Activated CD8-positive, alpha-beta T cell treated with anti-CD3 and anti-CD28 coated beads, Interleukin-2, amount 10 ng/mL, durations not matched to agents 7 days and 5 days (primary cell): ENCODE measurements around the gene GABARAP. TPM values are rescaled to one million over a fixed set of nuclear protein-coding genes. Genes with fewer than 3 reads are reported as not detected.

Experiments
- ATAC-seq: fragments of 150-1000 bp; cut with Tn5 transposase; one replicate; pipeline ENCODE4 v1.10.0; 2021; ENCODE audit warnings: moderate library complexity
- CTCF ChIA-PET: fragments of 350-600 bp; sonication (Branson Sonifier 250); formaldehyde crosslinking; loops from one replicate; lab custom pipeline; 2021; ENCODE audit warnings: antibody characterized with exemption; lab: Charles Lee
- POLR2A ChIA-PET: fragments of 350-600 bp; sonication (Branson Sonifier 250); formaldehyde crosslinking; loops from one replicate; lab custom pipeline; 2021; ENCODE audit warnings: antibody characterized with exemption; lab: Charles Lee
- DNase-seq: peaks from one replicate; pipeline ENCODE4 v3.0.0-alpha.2; 2020
- H3K27ac Mint-ChIP-seq: one replicate; pipeline ENCODE4 v1.8.0; 2021; ENCODE audit warnings: mild to moderate bottlenecking, mixed read lengths
- H3K27me3 Mint-ChIP-seq: one replicate; pipeline ENCODE4 v1.8.0; 2021; ENCODE audit warnings: low read depth, mixed read lengths
- H3K36me3 Mint-ChIP-seq: one replicate; pipeline ENCODE4 v1.8.0; 2021; ENCODE audit warnings: low read depth, mixed read lengths
- H3K4me1 Mint-ChIP-seq: one replicate; pipeline ENCODE4 v1.8.0; 2021; ENCODE audit warnings: low read depth, mixed read lengths
- H3K4me3 Mint-ChIP-seq: one replicate; pipeline ENCODE4 v1.8.0; 2021; ENCODE audit warnings: mild to moderate bottlenecking, mixed read lengths
- H3K9me3 Mint-ChIP-seq: one replicate; pipeline ENCODE4 v1.8.0; 2022; ENCODE audit warnings: mixed read lengths; ENCODE audit not compliant: insufficient read depth
- total RNA-seq, 2 experiments: library from RNA; stranded (reverse); gene quantifications; one replicate each; pipeline ENCODE4 v1.2.3, GENCODE V29; 2021

The GABARAP gene
- total RNA-seq, 2 experiments from 2014 or later, result 203 to 227 TPM

- Mint-ChIP-seq H3K4me1 (peaks cover 33% of the 10 kb centered on the region), H3K4me3 (no peak overlapping the region), H3K27ac (no peak overlapping the region), H3K36me3 (peaks cover 20% of the 10 kb centered on the region), H3K9me3 (no peaks in the 10 kb centered on the region), H3K27me3 (peaks cover 24% of the 10 kb centered on the region)
- DNase-seq, result no peak
- ChIA-PET POLR2A (interaction anchor here (0.7 kb wide), 2 partner anchors 17 to 265 kb away, joined by 3 read pairs; no protein-coding TSS in a partner anchor), CTCF (interaction anchor here (1.3 kb wide), 1 partner anchor 37 kb away, joined by 4 read pairs; no protein-coding TSS in a partner anchor)
- no peak for ATAC-seq
Observed at GRCh38 chr17:7260151-7260550, 17.9 kb upstream of the GABARAP start.

GRCh38 chr17:7259555-7259889 is 17.3 kb upstream of the GABARAP start:
- Mint-ChIP-seq H3K4me1 (peaks cover 37% of the 10 kb centered on the region), H3K27ac (no peak overlapping the region), H3K4me3 (no peak overlapping the region), H3K9me3 (no peaks in the 10 kb centered on the region), H3K36me3 (peaks cover 25% of the 10 kb centered on the region), H3K27me3 (peaks cover 23% of the 10 kb centered on the region)
- CTCF ChIA-PET, result interaction anchor here (1.3 kb wide), 1 partner anchor 37 kb away, joined by 4 read pairs; no protein-coding TSS in a partner anchor
- POLR2A ChIA-PET, result no interaction called here
- ATAC-seq (no peak), DNase-seq (no peak)

GRCh38 chr17:7258731-7259554 is 16.7 kb upstream of the GABARAP start:
- no peak overlapping the region for H3K4me3 Mint-ChIP-seq
- CTCF ChIA-PET, result interaction anchor here (0.7 to 1.3 kb wide), 2 partner anchors 38 to 330 kb away, joined by 3 to 4 read pairs; no protein-coding TSS in a partner anchor
- H3K27ac Mint-ChIP-seq, result no peak overlapping the region
- peaks cover 30% of the 10 kb centered on the region for H3K36me3 Mint-ChIP-seq
- peaks cover 41% of the 10 kb centered on the region for H3K4me1 Mint-ChIP-seq
- ATAC-seq (no peak), DNase-seq (no peak)
- H3K27me3 Mint-ChIP-seq, result peaks cover 20% of the 10 kb centered on the region
- POLR2A ChIA-PET, result no interaction called here
- H3K9me3 Mint-ChIP-seq, result no peaks in the 10 kb centered on the region

- Mint-ChIP-seq H3K4me1 (peaks cover 35% of the 10 kb centered on the region), H3K9me3 (no peaks in the 10 kb centered on the region), H3K36me3 (peaks cover 35% of the 10 kb centered on the region)
Observed at GRCh38 chr17:7256766-7257456, 14.7 kb upstream of the GABARAP start.

GRCh38 chr17:7254511-7254910 is 12.3 kb upstream of the GABARAP start:
- ChIA-PET POLR2A (interaction anchor here (1.0 kb wide), 1 partner anchor 10 kb away, joined by 3 read pairs; no protein-coding TSS in a partner anchor), CTCF (interaction anchor here (1.0 kb wide), 2 partner anchors 12 to 16 kb away, joined by 3 read pairs; partner anchors contain the start of gene GABARAP)
- DNase-seq (no peak), ATAC-seq (no peak)
- Mint-ChIP-seq H3K36me3 (peaks cover 42% of the 10 kb centered on the region), H3K4me1 (peaks cover 38% of the 10 kb centered on the region), H3K4me3 (no peak overlapping the region), H3K27ac (peak overlapping the region; percentile 16), H3K9me3 (no peaks in the 10 kb centered on the region), H3K27me3 (no peaks in the 10 kb centered on the region)

More at GRCh38 chr17:7256766-7257456, 14.7 kb upstream of the GABARAP start:
- CTCF ChIA-PET, result interaction anchor here (0.7 to 1.6 kb wide), 4 partner anchors 24 to 211 kb away, joined by 3 to 5 read pairs (median 3); partner anchors contain the start of gene SLC2A4
- H3K27ac Mint-ChIP-seq, result peak overlapping the region; percentile 25
- DNase-seq (no peak), ATAC-seq (no peak)
- H3K27me3 Mint-ChIP-seq, result peaks cover 3% of the 10 kb centered on the region
- no peak overlapping the region for H3K4me3 Mint-ChIP-seq
- POLR2A ChIA-PET, result interaction anchor here (1.0 kb wide), 1 partner anchor 15 kb away, joined by 3 read pairs; the partner anchor contains the start of gene GABARAP

GRCh38 chr17:7253082-7253481 is 10.8 kb upstream of the GABARAP start:
- ATAC-seq (no peak), DNase-seq (no peak)
- POLR2A ChIA-PET, result no interaction called here
- Mint-ChIP-seq H3K27ac (peak overlapping the region; percentile 100), H3K9me3 (no peaks in the 10 kb centered on the region), H3K4me1 (peaks cover 49% of the 10 kb centered on the region), H3K27me3 (no peaks in the 10 kb centered on the region), H3K4me3 (peak overlapping the region; percentile 83), H3K36me3 (peaks cover 39% of the 10 kb centered on the region)
- CTCF ChIA-PET, result no interaction called here

- DNase-seq (peak; percentile 94), ATAC-seq (peak; percentile 76)
- Mint-ChIP-seq H3K36me3 (peaks cover 39% of the 10 kb centered on the region), H3K9me3 (no peaks in the 10 kb centered on the region), H3K4me3 (peak within 1 kb of the TSS; percentile 83), H3K4me1 (peaks cover 49% of the 10 kb centered on the region), H3K27ac (peak within 1 kb of the TSS; percentile 100), H3K27me3 (no peaks in the 10 kb centered on the region)
- CTCF ChIA-PET, result no interaction called here
- POLR2A ChIA-PET, result interaction anchor here (1.0 to 2.0 kb wide), 2 partner anchors 10 to 32 kb away, joined by 6 to 15 read pairs; partner anchors contain the start of genes ACADVL, DLG4 and GABARAP
Observed at GRCh38 chr17:7252176-7253043, 10.2 kb upstream of the GABARAP start, which contains the start of gene ELP5. Gene ELP5 (plus strand): TSS chr17:7252215. CDS start chr17:7252551, 336 bp downstream.

GRCh38 chr17:7251661-7252175 is 9.5 kb upstream of the GABARAP start, which contains the start of gene CTDNEP1:
Gene CTDNEP1 (minus strand): TSS chr17:7251734. CDS start chr17:7251296, 438 bp downstream.
- ATAC-seq, result peak; percentile 93
- CTCF ChIA-PET, result interaction anchor here (0.6 to 1.6 kb wide), 3 partner anchors 9 to 85 kb away, joined by 3 to 8 read pairs (median 4); partner anchors contain the start of gene GABARAP
- DNase-seq, result peak; percentile 99
- POLR2A ChIA-PET, result interaction anchor here (0.7 to 2.0 kb wide), 4 partner anchors 9 to 183 kb away, joined by 3 to 15 read pairs (median 4); partner anchors contain the start of genes ACADVL, DLG4, DVL2 and GABARAP
- Mint-ChIP-seq H3K4me1 (peaks cover 52% of the 10 kb centered on the region), H3K27ac (peak within 1 kb of the TSS; percentile 100), H3K27me3 (no peaks in the 10 kb centered on the region), H3K4me3 (peak within 1 kb of the TSS; percentile 83), H3K36me3 (peaks cover 41% of the 10 kb centered on the region), H3K9me3 (no peaks in the 10 kb centered on the region)

GRCh38 chr17:7250695-7251627 is 8.7 kb upstream of the GABARAP start:
- H3K27ac Mint-ChIP-seq, result peak overlapping the region; percentile 100
- POLR2A ChIA-PET, result interaction anchor here (0.7 to 2.0 kb wide), 5 partner anchors 9 to 184 kb away, joined by 3 to 15 read pairs (median 3); partner anchors contain the start of genes ACADVL, DLG4, DVL2 and GABARAP
- DNase-seq (peak; percentile 42), ATAC-seq (peak; percentile 4)
- peak overlapping the region; percentile 83 for H3K4me3 Mint-ChIP-seq
- CTCF ChIA-PET, result interaction anchor here (0.6 to 1.6 kb wide), 6 partner anchors 8 to 86 kb away, joined by 3 to 8 read pairs (median 4); partner anchors contain the start of genes GABARAP and PHF23
- no peaks in the 10 kb centered on the region for H3K9me3 Mint-ChIP-seq
- H3K27me3 Mint-ChIP-seq, result no peaks in the 10 kb centered on the region
- peaks cover 44% of the 10 kb centered on the region for H3K36me3 Mint-ChIP-seq
- H3K4me1 Mint-ChIP-seq, result peaks cover 50% of the 10 kb centered on the region
